ENCODE measurements around the gene CLSTN1. TPM values are rescaled to one million over a fixed set of nuclear protein-coding genes. Genes with fewer than 3 reads are reported as not detected.
"Not testable (repeated sequence)": the region's sequence is repeated elsewhere in the genome, so short reads cannot be mapped to it uniquely, and the experiment has no call there.

Gene CLSTN1
- total and polyA plus RNA-seq, 7 donors: 7.3 to 48.7 (median 19.7) TPM

DNA sequence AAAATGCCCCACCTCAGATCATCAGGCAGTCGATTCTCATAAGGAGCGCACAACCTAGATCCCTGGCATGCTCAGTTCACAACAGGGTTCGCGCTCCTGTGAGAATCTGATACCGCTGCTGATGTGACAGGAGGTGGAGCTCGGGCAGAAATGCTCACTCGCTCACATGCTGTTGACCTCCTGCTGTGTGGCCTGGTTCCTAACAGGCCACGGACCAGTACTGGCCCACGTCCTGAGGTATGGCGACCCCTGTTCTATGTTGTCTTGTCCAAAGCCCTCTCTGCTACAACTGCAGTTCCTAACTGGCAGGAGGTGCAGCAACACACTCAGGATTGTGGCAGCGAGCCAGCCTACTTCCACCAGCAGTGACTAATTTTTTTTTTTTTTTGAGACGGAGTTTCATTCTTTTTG is 70.6 kb downstream of the CLSTN1 start:
- DNase-seq: peak; percentile 37 to 68
- Histone ChIP-seq H3K36me3 (ENCODE audit: insufficient read depth in 1 of 2, low read depth in 1 of 2) (peaks cover 0 to 54% of the 10 kb centered on the region in 2 donors), H3K4me3 (no peak overlapping the region), H3K27me3 (ENCODE audit: insufficient read depth in 3 of 3, low read length in 2 of 3) (no peaks in the 10 kb centered on the region), H3K27ac (no peak overlapping the region), H3K4me1 (no peaks in the 10 kb centered on the region), H3K9me3 (no peaks in the 10 kb centered on the region)
- peak in 3 of 4 donors; percentile 32 to 46 (median 34) for ATAC-seq
- intact Hi-C loops (cut with DNase I): no loop called here
- 69 to 80% (median 75%) methylated on average over 12 of the region's 12 CpGs for WGBS, 3 donors
- TF ChIP-seq CTCF (IDR thresholded peaks at IDR 0.05): no peak

- WGBS, 3 donors: 52 to 76% (median 59%) methylated on average over 3 of the region's 3 CpGs
- peaks cover 0 to 59% of the 10 kb centered on the region in 2 donors for H3K36me3 ChIP-seq (ENCODE audit: insufficient read depth in 1 of 2, low read depth in 1 of 2)
- intact Hi-C loops (cut with DNase I): no loop called here
These were observed 71.8 kb downstream of the CLSTN1 start for GRCh38 chr1:9751971-9752370.

DNA sequence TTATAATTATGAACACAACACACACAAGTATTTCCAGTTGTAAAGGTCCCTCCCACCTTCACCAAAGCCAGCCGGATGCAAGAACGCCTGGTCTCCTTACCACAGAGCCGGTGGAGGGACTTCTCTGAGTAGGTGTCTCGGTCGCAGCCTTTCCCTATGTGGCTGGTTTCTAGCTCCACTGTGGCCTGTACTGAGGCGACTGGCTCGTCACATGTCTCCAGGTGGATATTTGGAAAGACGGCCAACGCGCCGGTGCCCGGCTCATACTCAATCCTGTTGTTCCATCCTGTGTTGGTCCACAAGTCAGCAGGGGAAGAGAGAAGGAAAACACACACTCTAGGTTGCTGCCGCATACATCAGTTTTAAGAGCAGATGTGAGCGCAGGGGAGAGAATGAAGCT is 74.4 kb downstream of the CLSTN1 start:
- WGBS, 3 donors: 97 to 98% (median 98%) methylated on average over 14 of the region's 14 CpGs
- DNase-seq: no peak
- no peak for TF ChIP-seq CTCF (IDR thresholded peaks at IDR 0.05)
- no peaks in the 10 kb centered on the region for H3K27me3 ChIP-seq (ENCODE audit: insufficient read depth in 3 of 3, low read length in 2 of 3)
- no peak overlapping the region for H3K4me3 ChIP-seq
- H3K4me1 ChIP-seq: no peaks in the 10 kb centered on the region
- no peak overlapping the region for H3K27ac ChIP-seq
- peaks cover 0 to 78% of the 10 kb centered on the region in 2 donors for H3K36me3 ChIP-seq (ENCODE audit: insufficient read depth in 1 of 2, low read depth in 1 of 2)
- intact Hi-C loops (cut with DNase I): no loop called here
- H3K9me3 ChIP-seq: no peaks in the 10 kb centered on the region
- no peak for ATAC-seq

More at GRCh38 chr1:9751971-9752370, 71.8 kb downstream of the CLSTN1 start:
- DNase-seq (no peak), ATAC-seq (no peak)
- Histone ChIP-seq H3K9me3 (no peaks in the 10 kb centered on the region), H3K27ac (no peak overlapping the region), H3K27me3 (ENCODE audit: insufficient read depth in 3 of 3, low read length in 2 of 3) (no peaks in the 10 kb centered on the region), H3K4me1 (no peaks in the 10 kb centered on the region), H3K4me3 (no peak overlapping the region)
- no peak for TF ChIP-seq CTCF (IDR thresholded peaks at IDR 0.05)

- 94 to 95% (median 95%) methylated on average over 9 of the region's 9 CpGs for WGBS, 3 donors
- peak in 1 of 2 donors; percentile 21 for DNase-seq
- intact Hi-C loops (cut with DNase I); ATAC-seq; H3K4me1 ChIP-seq; H3K27ac ChIP-seq; H3K9me3 ChIP-seq; H3K27me3 ChIP-seq (ENCODE audit: insufficient read depth in 3 of 3, low read length in 2 of 3); H3K4me3 ChIP-seq: not testable (repeated sequence)
- H3K36me3 ChIP-seq (ENCODE audit: insufficient read depth in 1 of 2, low read depth in 1 of 2): peaks cover 0 to 83% of the 10 kb centered on the region in 2 donors
These were observed 75.4 kb downstream of the CLSTN1 start for GRCh38 chr1:9748391-9748790.

DNA sequence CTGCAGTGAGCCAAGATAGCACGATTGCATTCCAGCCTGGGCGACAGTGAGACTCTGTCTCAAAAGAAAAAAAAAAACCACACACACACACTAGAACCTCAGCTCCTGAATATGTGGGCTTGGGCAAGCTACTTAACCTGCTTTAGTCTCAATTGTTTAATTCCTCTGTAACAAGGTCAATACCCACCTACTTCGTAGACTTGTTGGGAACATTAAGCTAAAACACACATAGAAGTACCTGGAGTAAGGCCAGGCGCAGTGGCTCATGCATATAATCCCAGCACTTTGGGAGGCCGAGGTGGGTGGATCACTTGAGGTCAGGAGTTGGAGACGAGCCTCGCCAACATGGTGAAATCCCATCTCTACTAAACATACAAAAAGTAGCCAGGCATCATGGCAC is 77.1 kb downstream of the CLSTN1 start:
- no peaks in the 10 kb centered on the region for H3K9me3 ChIP-seq
- peak in 1 of 2 donors; percentile 3 for DNase-seq
- no peak overlapping the region for H3K4me3 ChIP-seq
- TF ChIP-seq CTCF (IDR thresholded peaks at IDR 0.05): no peak
- ATAC-seq: no peak
- no peaks in the 10 kb centered on the region for H3K4me1 ChIP-seq
- peaks cover 0 to 91% of the 10 kb centered on the region in 2 donors for H3K36me3 ChIP-seq (ENCODE audit: insufficient read depth in 1 of 2, low read depth in 1 of 2)
- no peaks in the 10 kb centered on the region for H3K27me3 ChIP-seq (ENCODE audit: insufficient read depth in 3 of 3, low read length in 2 of 3)
- intact Hi-C loops (cut with DNase I): no loop called here
- no peak overlapping the region for H3K27ac ChIP-seq
- WGBS, 3 donors: 84 to 92% (median 85%) methylated on average over 7 of the region's 7 CpGs

Measured in psoas muscle (tissue), 8 donors.